Endodermal cell (in vitro differentiated cells): ENCODE measurements around the gene TBK1. TPM values are rescaled to one million over a fixed set of nuclear protein-coding genes. Genes with fewer than 3 reads are reported as not detected.

Source experiments
- DNase-seq: peaks from one replicate; pipeline ENCODE4 v3.0.0-alpha.2; 2017
- H3K27ac ChIP-seq: 2 replicates; pipeline ENCODE4 v1.5.1; 2013; ENCODE audit warnings: mild to moderate bottlenecking, low read depth, low read length, moderate library complexity
- H3K27me3 ChIP-seq: 2 replicates; pipeline ENCODE4 v1.6.1; 2013; ENCODE audit warnings: mild to moderate bottlenecking, low read length, moderate library complexity; ENCODE audit not compliant: insufficient read depth, control insufficient read depth, poor library complexity, severe bottlenecking
- H3K36me3 ChIP-seq: 2 replicates; pipeline ENCODE4 v1.7.0; 2013; ENCODE audit warnings: mild to moderate bottlenecking, low read length, moderate library complexity; ENCODE audit not compliant: control insufficient read depth, insufficient read depth
- H3K4me1 ChIP-seq: one replicate; pipeline ENCODE4 v1.7.0; 2013; ENCODE audit warnings: low read length; ENCODE audit not compliant: control insufficient read depth, insufficient read depth
- H3K4me3 ChIP-seq: 2 replicates; pipeline ENCODE4 v1.5.1; 2013; ENCODE audit warnings: mild to moderate bottlenecking, low read length, moderate library complexity
- H3K9ac ChIP-seq: 2 replicates; pipeline ENCODE4 v1.6.1; 2013; ENCODE audit warnings: mild to moderate bottlenecking, low read length, moderate library complexity; ENCODE audit not compliant: poor library complexity, severe bottlenecking; ENCODE audit errors: extremely low read depth
- H3K9me3 ChIP-seq: 2 replicates; pipeline ENCODE4 v1.6.1; 2013; ENCODE audit warnings: mild to moderate bottlenecking, low read length, moderate library complexity; ENCODE audit not compliant: control insufficient read depth
- H3K27ac Mint-ChIP-seq: 2 replicates; pipeline ENCODE4 v1.8.0; 2020; ENCODE audit warnings: mixed read lengths
- H3K27me3 Mint-ChIP-seq: 2 replicates; pipeline ENCODE4 v1.8.0; 2021; ENCODE audit warnings: mild to moderate bottlenecking, mixed read lengths; ENCODE audit not compliant: insufficient read depth
- H3K36me3 Mint-ChIP-seq: 2 replicates; pipeline ENCODE4 v1.8.0; 2020; ENCODE audit warnings: low read depth, mixed read lengths
- H3K4me1 Mint-ChIP-seq: 2 replicates; pipeline ENCODE4 v1.8.0; 2020; ENCODE audit warnings: mixed read lengths
- H3K4me3 Mint-ChIP-seq: 2 replicates; pipeline ENCODE4 v1.8.0; 2020; ENCODE audit warnings: mild to moderate bottlenecking, moderate library complexity, mixed read lengths
- H3K9me3 Mint-ChIP-seq: 2 replicates; pipeline ENCODE4 v1.8.0; 2020; ENCODE audit warnings: mild to moderate bottlenecking, mixed read lengths
- CTCF ChIP-seq: fragments of 200-600 bp; sonication (generic); conservative IDR thresholded peaks from 2 replicates; pipeline ENCODE4 v1.5.0; 2021; ENCODE audit warnings: antibody characterized with exemption, mild to moderate bottlenecking
- WGBS, 2 experiments: methylation state at CpG; one replicate each; pipeline versions ENCODE4 v1.1.5 to v1.1.7; 2013; ENCODE audit warnings: missing lambda C conversion rate in 2 of 2, mixed read lengths in 1 of 2; ENCODE audit not compliant: insufficient coverage in 1 of 2, insufficient read length in 1 of 2; 5-methylcytosine and 5-hydroxymethylcytosine counted together
- total RNA-seq, 2 donors: library from RNA; stranded (reverse); fragmentation: NEBNext Ultra II Directional in 1 of 2; extraction: Animal tissue kit (Norgen Biotek cat#: 25700) in 1 of 2; gene quantifications; 2 replicates in 1 of 2; 3 replicates in 1 of 2; pipeline ENCODE4 v1.2.1, GENCODE V29; 2021

Gene TBK1
- total RNA-seq, 2 donors from 2014 or later: 23.9 to 25.1 TPM

- H3K27ac ChIP-seq: no peak overlapping the region
- H3K4me3 ChIP-seq: no peak overlapping the region
- H3K4me1 Mint-ChIP-seq: no peaks in the 10 kb centered on the region
- no peaks in the 10 kb centered on the region for H3K9me3 Mint-ChIP-seq
- H3K27me3 ChIP-seq: no peaks in the 10 kb centered on the region
- H3K4me3 Mint-ChIP-seq: no peak overlapping the region
- no peaks in the 10 kb centered on the region for H3K27me3 Mint-ChIP-seq
- no peaks in the 10 kb centered on the region for H3K4me1 ChIP-seq
- H3K36me3 ChIP-seq: peaks cover 79% of the 10 kb centered on the region
- DNase-seq: no peak
- 100% methylated on average over 2 of the region's 2 CpGs; no CpG with 5 or more reads in 1 of the 2 experiments for WGBS, 2 experiments
- no peak for TF ChIP-seq CTCF
- H3K9me3 ChIP-seq: no peaks in the 10 kb centered on the region
- no peak overlapping the region for H3K27ac Mint-ChIP-seq
- no peak overlapping the region for H3K9ac ChIP-seq
- peaks cover 54% of the 10 kb centered on the region for H3K36me3 Mint-ChIP-seq
Observed at GRCh38 chr12:64496839-64497400, 45.0 kb downstream of the TBK1 start.

- no peak overlapping the region for H3K4me3 Mint-ChIP-seq
- no peak overlapping the region for H3K9ac ChIP-seq
- peaks cover 81% of the 10 kb centered on the region for H3K36me3 ChIP-seq
- no peak overlapping the region for H3K27ac Mint-ChIP-seq
- H3K27me3 ChIP-seq: no peaks in the 10 kb centered on the region
- no peak overlapping the region for H3K4me3 ChIP-seq
- H3K27ac ChIP-seq: no peak overlapping the region
- H3K9me3 Mint-ChIP-seq: no peaks in the 10 kb centered on the region
- no peaks in the 10 kb centered on the region for H3K4me1 ChIP-seq
- H3K9me3 ChIP-seq: no peaks in the 10 kb centered on the region
- no peaks in the 10 kb centered on the region for H3K4me1 Mint-ChIP-seq
- H3K27me3 Mint-ChIP-seq: no peaks in the 10 kb centered on the region
- no peak for TF ChIP-seq CTCF
- 87% methylated on average over 1 of the region's 1 CpG; no CpG with 5 or more reads in 1 of the 2 experiments for WGBS, 2 experiments
- no peak for DNase-seq
- H3K36me3 Mint-ChIP-seq: peaks cover 51% of the 10 kb centered on the region
Observed at GRCh38 chr12:64497484-64497883, 45.6 kb downstream of the TBK1 start.

GRCh38 chr12:64497903-64498302 lies 46.0 kb downstream of the TBK1 start:
- H3K27me3 Mint-ChIP-seq: no peaks in the 10 kb centered on the region
- Histone ChIP-seq H3K27ac (no peak overlapping the region), H3K36me3 (peaks cover 85% of the 10 kb centered on the region), H3K9me3 (no peaks in the 10 kb centered on the region), H3K27me3 (no peaks in the 10 kb centered on the region), H3K4me3 (no peak overlapping the region), H3K4me1 (no peaks in the 10 kb centered on the region), H3K9ac (no peak overlapping the region)
- no peak for TF ChIP-seq CTCF
- H3K27ac Mint-ChIP-seq: no peak overlapping the region
- no peaks in the 10 kb centered on the region for H3K4me1 Mint-ChIP-seq
- no peak for DNase-seq
- H3K36me3 Mint-ChIP-seq: peaks cover 51% of the 10 kb centered on the region
- no peak overlapping the region for H3K4me3 Mint-ChIP-seq
- WGBS, 2 experiments: no CpG with 5 or more reads among the region's 1 CpG
- H3K9me3 Mint-ChIP-seq: no peaks in the 10 kb centered on the region
